Measurements from ENCODE around the gene FER. TPM values are rescaled to one million over a fixed set of nuclear protein-coding genes. Genes with fewer than 3 reads are reported as not detected.

Gene FER
- total RNA-seq, 4 donors from 2014 or later, result 2.2 to 7.5 (median 3.7) TPM

- in situ Hi-C loops (cut with MboI; ENCODE audit: low sequenced_read_pairs in 4 of 4), result no loop called here
- H3K9me3 ChIP-seq, result no peaks in the 10 kb centered on the region
- H3K27ac ChIP-seq, result no peak overlapping the region
- no peak for DNase-seq
- no peak overlapping the region for H3K4me3 ChIP-seq
- H3K4me1 ChIP-seq, result no peaks in the 10 kb centered on the region
- H3K27me3 ChIP-seq, result no peaks in the 10 kb centered on the region
- no peak for ATAC-seq
- no peaks in the 10 kb centered on the region for H3K36me3 ChIP-seq
- TF ChIP-seq POLR2A (IDR thresholded peaks at IDR 0.05), result no peak
- TF ChIP-seq CTCF (IDR thresholded peaks at IDR 0.05 in 4 of 5, conservative IDR thresholded peaks at IDR 0.05 in 1 of 5), result no peak
- intact Hi-C loops (cut with DNase I; ENCODE audit: low total_unique reads), result no loop called here
Observed at GRCh38 chr5:108869066-108869465, 121.4 kb downstream of the FER start.

DNA sequence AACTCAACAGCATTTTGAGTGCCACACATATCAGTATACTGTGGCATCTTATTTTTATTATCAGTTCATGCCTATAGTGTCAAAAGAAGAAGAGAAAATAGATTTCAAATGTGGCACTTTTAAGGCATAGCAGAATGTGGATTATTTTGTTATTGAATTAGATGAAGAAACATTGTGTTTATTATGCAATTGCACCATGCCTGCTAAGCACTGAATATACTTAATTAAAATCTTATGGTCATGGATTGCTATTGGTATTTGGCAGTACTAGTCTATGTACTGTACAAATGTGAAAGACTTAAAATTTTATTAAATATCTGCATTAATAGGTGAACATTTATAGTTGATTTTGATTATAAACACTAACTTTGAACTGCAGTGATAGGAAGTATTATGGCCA is 128.8 kb downstream of the FER start:
- H3K4me3 ChIP-seq, result no peak overlapping the region
- intact Hi-C loops (cut with DNase I; ENCODE audit: low total_unique reads), result no loop called here

GRCh38 chr5:108878756-108879155 is 131.1 kb downstream of the FER start:
- Histone ChIP-seq H3K36me3 (no peaks in the 10 kb centered on the region), H3K27ac (no peak overlapping the region), H3K4me3 (no peak overlapping the region), H3K4me1 (no peaks in the 10 kb centered on the region), H3K27me3 (no peaks in the 10 kb centered on the region), H3K9me3 (no peaks in the 10 kb centered on the region)
- TF ChIP-seq POLR2A (IDR thresholded peaks at IDR 0.05) (no peak), CTCF (IDR thresholded peaks at IDR 0.05 in 4 of 5, conservative IDR thresholded peaks at IDR 0.05 in 1 of 5) (no peak)
- in situ Hi-C loops (cut with MboI; ENCODE audit: low sequenced_read_pairs in 4 of 4) (no loop called here), intact Hi-C loops (cut with DNase I; ENCODE audit: low total_unique reads) (no loop called here)
- DNase-seq, result no peak
- no peak for ATAC-seq

More for the DNA sequence above, 128.8 kb downstream of the FER start:
- in situ Hi-C loops (cut with MboI; ENCODE audit: low sequenced_read_pairs in 4 of 4), result no loop called here
- Histone ChIP-seq H3K4me1 (no peaks in the 10 kb centered on the region), H3K27ac (no peak overlapping the region), H3K9me3 (no peaks in the 10 kb centered on the region), H3K36me3 (no peaks in the 10 kb centered on the region), H3K27me3 (no peaks in the 10 kb centered on the region)
- ATAC-seq (no peak), DNase-seq (no peak)
- TF ChIP-seq POLR2A (IDR thresholded peaks at IDR 0.05) (no peak), CTCF (IDR thresholded peaks at IDR 0.05 in 4 of 5, conservative IDR thresholded peaks at IDR 0.05 in 1 of 5) (no peak)

DNA sequence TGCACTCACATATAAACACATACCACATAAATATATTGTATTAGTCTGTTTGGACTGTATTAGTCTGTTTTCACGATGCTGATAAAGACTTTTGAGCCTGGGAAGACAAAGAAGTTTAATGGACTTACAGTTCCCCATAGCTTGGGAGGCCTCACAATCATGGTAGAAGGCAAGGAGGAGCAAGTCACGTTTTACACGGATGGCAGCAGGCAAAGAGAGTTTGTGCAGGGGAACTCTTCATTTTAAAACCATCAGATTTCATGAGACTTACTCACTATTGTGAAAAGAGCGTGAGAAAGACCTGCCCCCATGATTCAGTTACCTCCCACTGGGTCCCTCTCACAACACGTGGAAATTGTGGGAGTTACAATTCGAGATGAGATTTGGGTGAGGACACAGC is 133.4 kb downstream of the FER start:
- H3K9me3 ChIP-seq, result no peaks in the 10 kb centered on the region
- H3K36me3 ChIP-seq, result no peaks in the 10 kb centered on the region
- H3K4me3 ChIP-seq, result no peak overlapping the region
- TF ChIP-seq POLR2A (IDR thresholded peaks at IDR 0.05), result no peak
- TF ChIP-seq CTCF (IDR thresholded peaks at IDR 0.05 in 4 of 5, conservative IDR thresholded peaks at IDR 0.05 in 1 of 5), result no peak
- H3K27me3 ChIP-seq, result no peaks in the 10 kb centered on the region
- no peaks in the 10 kb centered on the region for H3K4me1 ChIP-seq
- DNase-seq, result no peak
- no peak for ATAC-seq
- intact Hi-C loops (cut with DNase I; ENCODE audit: low total_unique reads), result no loop called here
- H3K27ac ChIP-seq, result no peak overlapping the region
- in situ Hi-C loops (cut with MboI; ENCODE audit: low sequenced_read_pairs in 4 of 4), result no loop called here

GRCh38 chr5:108884736-108885135 is 137.0 kb downstream of the FER start:
- DNase-seq (no peak), ATAC-seq (no peak)
- in situ Hi-C loops (cut with MboI; ENCODE audit: low sequenced_read_pairs in 4 of 4) (no loop called here), intact Hi-C loops (cut with DNase I; ENCODE audit: low total_unique reads) (no loop called here)
- TF ChIP-seq POLR2A (IDR thresholded peaks at IDR 0.05) (no peak), CTCF (IDR thresholded peaks at IDR 0.05 in 4 of 5, conservative IDR thresholded peaks at IDR 0.05 in 1 of 5) (no peak)
- H3K4me1 ChIP-seq, result no peaks in the 10 kb centered on the region
- no peaks in the 10 kb centered on the region for H3K36me3 ChIP-seq
- H3K9me3 ChIP-seq, result no peaks in the 10 kb centered on the region
- no peak overlapping the region for H3K27ac ChIP-seq
- H3K27me3 ChIP-seq, result no peaks in the 10 kb centered on the region
- H3K4me3 ChIP-seq, result no peak overlapping the region

All from gastrocnemius medialis (tissue), 4 donors.